Activated CD8-positive, alpha-beta T cell treated with anti-CD3 and anti-CD28 coated beads for 36 hours (primary cell): Measurements from ENCODE around the gene MCF2L2. TPM values are rescaled to one million over a fixed set of nuclear protein-coding genes. Genes with fewer than 3 reads are reported as not detected.

Experiments used
- ATAC-seq: fragments of 200-7000 bp; cut with Tn5 transposase; one replicate; pipeline ENCODE4 v1.10.0; 2021; ENCODE audit warnings: mild to moderate bottlenecking, moderate library complexity
- CTCF ChIA-PET: fragments of 350-600 bp; sonication (Branson Sonifier 250); formaldehyde crosslinking; loops from one replicate; lab custom pipeline; 2021; ENCODE audit warnings: antibody characterized with exemption; lab: Charles Lee
- POLR2A ChIA-PET: fragments of 350-600 bp; sonication (Branson Sonifier 250); formaldehyde crosslinking; loops from one replicate; lab custom pipeline; 2021; ENCODE audit warnings: antibody characterized with exemption; lab: Charles Lee
- DNase-seq: peaks from one replicate; pipeline ENCODE4 v3.0.0-alpha.2; 2020
- H3K27ac Mint-ChIP-seq: one replicate; pipeline ENCODE4 v1.8.0; 2021; ENCODE audit warnings: mild to moderate bottlenecking, mixed read lengths
- H3K27me3 Mint-ChIP-seq: one replicate; pipeline ENCODE4 v1.8.0; 2021; ENCODE audit warnings: mixed read lengths
- H3K36me3 Mint-ChIP-seq: one replicate; pipeline ENCODE4 v1.8.0; 2021; ENCODE audit warnings: low read depth, mixed read lengths
- H3K4me1 Mint-ChIP-seq: one replicate; pipeline ENCODE4 v1.8.0; 2021; ENCODE audit warnings: low read depth, mixed read lengths
- H3K4me3 Mint-ChIP-seq: one replicate; pipeline ENCODE4 v1.8.0; 2021; ENCODE audit warnings: mild to moderate bottlenecking, moderate library complexity, mixed read lengths
- H3K9me3 Mint-ChIP-seq: one replicate; pipeline ENCODE4 v1.8.0; 2021; ENCODE audit warnings: mixed read lengths
- intact Hi-C: fragments of 100-400 bp; cut with micrococcal nuclease; formaldehyde crosslinking; loops from one replicate; pipeline ENCODE4 v1.10.0; 2022
- total RNA-seq, 2 experiments: library from RNA; stranded (reverse); gene quantifications; one replicate each; pipeline ENCODE4 v1.2.3, GENCODE V29; 2021
- TF ChIP-seq, protein P1 (sequence below): fragments of 200-600 bp; IDR thresholded peaks from one replicate; pipeline ENCODE4 v1.8.0; 2022; ENCODE audit warnings: antibody characterized with exemption, mild to moderate bottlenecking

The MCF2L2 gene
- total RNA-seq, 2 experiments from 2014 or later, result 3.5 to 3.7 TPM

DNA sequence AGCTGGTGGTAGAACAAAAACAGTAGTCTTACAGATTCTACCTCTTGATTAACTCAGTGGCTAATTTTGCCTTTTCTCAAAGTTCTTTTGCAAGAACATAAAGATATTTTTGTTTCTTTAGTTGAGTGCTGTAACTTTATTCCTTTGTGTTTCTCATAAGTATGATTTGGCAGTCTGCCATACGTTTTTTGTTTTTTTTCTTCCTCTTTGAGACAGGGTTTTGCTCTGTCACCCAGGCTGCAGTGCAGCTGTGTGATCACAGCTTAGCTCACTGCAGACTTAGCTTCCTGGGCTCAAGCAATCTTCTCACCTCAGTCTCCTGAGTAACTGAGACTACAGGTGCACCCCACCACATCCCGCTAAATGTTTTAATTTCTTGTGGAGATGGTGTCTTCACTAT is 153.0 kb downstream of the MCF2L2 start:
- TF ChIP-seq, protein P1, sequence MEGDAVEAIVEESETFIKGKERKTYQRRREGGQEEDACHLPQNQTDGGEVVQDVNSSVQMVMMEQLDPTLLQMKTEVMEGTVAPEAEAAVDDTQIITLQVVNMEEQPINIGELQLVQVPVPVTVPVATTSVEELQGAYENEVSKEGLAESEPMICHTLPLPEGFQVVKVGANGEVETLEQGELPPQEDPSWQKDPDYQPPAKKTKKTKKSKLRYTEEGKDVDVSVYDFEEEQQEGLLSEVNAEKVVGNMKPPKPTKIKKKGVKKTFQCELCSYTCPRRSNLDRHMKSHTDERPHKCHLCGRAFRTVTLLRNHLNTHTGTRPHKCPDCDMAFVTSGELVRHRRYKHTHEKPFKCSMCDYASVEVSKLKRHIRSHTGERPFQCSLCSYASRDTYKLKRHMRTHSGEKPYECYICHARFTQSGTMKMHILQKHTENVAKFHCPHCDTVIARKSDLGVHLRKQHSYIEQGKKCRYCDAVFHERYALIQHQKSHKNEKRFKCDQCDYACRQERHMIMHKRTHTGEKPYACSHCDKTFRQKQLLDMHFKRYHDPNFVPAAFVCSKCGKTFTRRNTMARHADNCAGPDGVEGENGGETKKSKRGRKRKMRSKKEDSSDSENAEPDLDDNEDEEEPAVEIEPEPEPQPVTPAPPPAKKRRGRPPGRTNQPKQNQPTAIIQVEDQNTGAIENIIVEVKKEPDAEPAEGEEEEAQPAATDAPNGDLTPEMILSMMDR, result no peak
- H3K36me3 Mint-ChIP-seq, result peaks cover 20% of the 10 kb centered on the region
- no peaks in the 10 kb centered on the region for H3K9me3 Mint-ChIP-seq
- no peaks in the 10 kb centered on the region for H3K27me3 Mint-ChIP-seq
- H3K27ac Mint-ChIP-seq, result no peak overlapping the region
- DNase-seq (no peak), ATAC-seq (peak; percentile 24)
- intact Hi-C loops, result no loop called here
- ChIA-PET CTCF (interaction anchor here (1.2 to 1.9 kb wide), 2 partner anchors 91 to 107 kb away, joined by 3 to 6 read pairs; no protein-coding TSS in a partner anchor), POLR2A (interaction anchor here (0.6 to 1.1 kb wide), 3 partner anchors 9 to 315 kb away, joined by 3 to 4 read pairs (median 3); no protein-coding TSS in a partner anchor)
- H3K4me1 Mint-ChIP-seq, result peaks cover 21% of the 10 kb centered on the region
- H3K4me3 Mint-ChIP-seq, result no peak overlapping the region

DNA sequence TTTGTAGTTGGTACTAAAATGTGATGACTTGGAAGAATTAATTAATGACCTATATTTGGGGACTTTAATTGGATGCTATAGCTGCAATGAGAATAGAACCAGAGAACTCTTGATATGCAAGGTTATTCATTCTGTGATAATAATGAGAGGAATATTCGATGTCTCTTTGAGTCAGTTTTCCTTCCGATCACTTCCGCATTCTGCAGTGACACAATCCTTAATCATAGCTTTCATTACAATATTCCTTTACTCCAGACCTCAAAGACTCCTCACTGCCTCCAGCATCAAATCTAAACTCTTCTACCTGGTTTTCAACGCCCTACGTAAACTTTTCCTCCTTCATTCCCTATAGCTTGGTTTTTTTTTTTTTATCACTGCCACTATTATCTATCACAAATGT is 153.8 kb downstream of the MCF2L2 start:
- ATAC-seq (no peak), DNase-seq (no peak)
- intact Hi-C loops, result no loop called here
- CTCF ChIA-PET, result no interaction called here
- no peaks in the 10 kb centered on the region for H3K27me3 Mint-ChIP-seq
- H3K36me3 Mint-ChIP-seq, result peaks cover 28% of the 10 kb centered on the region
- no peak overlapping the region for H3K27ac Mint-ChIP-seq
- no peaks in the 10 kb centered on the region for H3K9me3 Mint-ChIP-seq
- TF ChIP-seq, protein P1, result no peak
- H3K4me1 Mint-ChIP-seq, result peaks cover 23% of the 10 kb centered on the region
- POLR2A ChIA-PET, result interaction anchor here (0.6 to 1.1 kb wide), 3 partner anchors 8 to 610 kb away, joined by 3 to 5 read pairs (median 4); no protein-coding TSS in a partner anchor
- H3K4me3 Mint-ChIP-seq, result no peak overlapping the region

DNA sequence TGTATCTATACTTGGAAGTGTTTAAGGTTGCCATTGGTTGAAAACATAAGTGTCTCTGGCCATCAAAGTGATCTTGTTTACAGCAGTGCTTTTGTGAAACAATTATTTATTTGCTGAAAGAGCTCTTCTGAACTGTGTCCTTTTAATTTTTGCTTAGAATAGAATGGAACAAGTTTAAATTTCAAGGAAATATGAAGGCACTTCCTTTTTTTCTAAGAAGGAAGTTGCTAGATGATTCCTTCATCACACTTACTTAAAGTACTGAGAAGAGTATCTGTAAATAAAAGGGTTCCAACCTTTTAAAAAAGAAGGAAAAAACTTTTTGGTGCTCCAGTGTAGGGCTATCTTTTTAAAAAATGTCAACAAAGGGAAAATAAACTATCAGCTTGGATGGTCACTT is 155.6 kb downstream of the MCF2L2 start:
- POLR2A ChIA-PET, result no interaction called here
- TF ChIP-seq, protein P1, result no peak
- H3K36me3 Mint-ChIP-seq, result peaks cover 44% of the 10 kb centered on the region

DNA sequence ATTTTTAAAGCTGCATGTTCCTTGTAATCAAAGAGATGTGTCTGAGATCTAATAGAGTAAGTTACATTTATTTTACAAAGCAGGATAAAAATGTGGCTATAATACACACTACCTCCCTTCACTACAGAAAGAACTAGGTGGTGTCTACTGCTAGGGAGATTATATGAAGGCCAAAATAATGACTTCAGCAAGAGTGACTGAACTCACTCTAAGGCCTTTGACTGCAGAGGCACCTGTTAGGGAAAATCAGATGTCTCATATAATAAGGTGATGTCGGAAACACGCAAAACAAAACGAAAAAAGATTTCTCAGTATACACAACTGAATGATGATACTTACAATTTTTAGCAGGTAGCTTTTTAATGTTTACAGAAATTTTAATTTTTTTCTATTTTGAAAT is 156.3 kb downstream of the MCF2L2 start:
- no peak for ATAC-seq
- CTCF ChIA-PET, result interaction anchor here (1.4 kb wide), 1 partner anchor 88 kb away, joined by 4 read pairs; no protein-coding TSS in a partner anchor
- Mint-ChIP-seq H3K4me1 (peaks cover 45% of the 10 kb centered on the region), H3K4me3 (no peak overlapping the region), H3K36me3 (peaks cover 49% of the 10 kb centered on the region), H3K27me3 (no peaks in the 10 kb centered on the region), H3K9me3 (no peaks in the 10 kb centered on the region), H3K27ac (no peak overlapping the region)
- intact Hi-C loops, result no loop called here
- TF ChIP-seq, protein P1, result no peak
- DNase-seq, result no peak
- POLR2A ChIA-PET, result no interaction called here

More for the DNA sequence above, 155.6 kb downstream of the MCF2L2 start:
- no peak overlapping the region for H3K27ac Mint-ChIP-seq
- H3K4me1 Mint-ChIP-seq, result peaks cover 39% of the 10 kb centered on the region
- H3K4me3 Mint-ChIP-seq, result no peak overlapping the region
- CTCF ChIA-PET, result interaction anchor here (0.7 kb wide), 1 partner anchor 10 kb away, joined by 3 read pairs; no protein-coding TSS in a partner anchor
- no peaks in the 10 kb centered on the region for H3K27me3 Mint-ChIP-seq
- intact Hi-C loops, result no loop called here
- H3K9me3 Mint-ChIP-seq, result no peaks in the 10 kb centered on the region
- no peak for DNase-seq
- no peak for ATAC-seq

DNA sequence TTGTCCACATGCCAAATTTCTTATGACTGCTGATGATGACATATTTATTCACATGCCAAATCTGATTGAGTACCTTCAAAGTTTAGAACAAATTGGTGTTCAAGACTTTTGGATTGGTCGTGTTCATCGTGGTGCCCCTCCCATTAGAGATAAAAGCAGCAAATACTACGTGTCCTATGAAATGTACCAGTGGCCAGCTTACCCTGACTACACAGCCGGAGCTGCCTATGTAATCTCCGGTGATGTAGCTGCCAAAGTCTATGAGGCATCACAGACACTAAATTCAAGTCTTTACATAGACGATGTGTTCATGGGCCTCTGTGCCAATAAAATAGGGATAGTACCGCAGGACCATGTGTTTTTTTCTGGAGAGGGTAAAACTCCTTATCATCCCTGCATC is 158.1 kb downstream of the MCF2L2 start:
- TF ChIP-seq, protein P1, result no peak
- Mint-ChIP-seq H3K4me1 (peaks cover 42% of the 10 kb centered on the region), H3K36me3 (peaks cover 51% of the 10 kb centered on the region), H3K27me3 (no peaks in the 10 kb centered on the region), H3K27ac (no peak overlapping the region), H3K9me3 (no peaks in the 10 kb centered on the region), H3K4me3 (no peak overlapping the region)
- ChIA-PET POLR2A (no interaction called here), CTCF (interaction anchor here (1.4 kb wide), 1 partner anchor 86 kb away, joined by 4 read pairs; no protein-coding TSS in a partner anchor)
- intact Hi-C loops, result no loop called here
- ATAC-seq (no peak), DNase-seq (no peak)
